Keratinocyte (primary cell): Measurements from ENCODE around the gene DDX47. TPM values are rescaled to one million over a fixed set of nuclear protein-coding genes. Genes with fewer than 3 reads are reported as not detected.
"Not testable (repeated sequence)": the region's sequence is repeated elsewhere in the genome, so short reads cannot be mapped to it uniquely, and the experiment has no call there.

Experiments
- DNase-seq: peaks from one replicate; pipeline ENCODE4 v3.0.0-alpha.2; 2011; ENCODE audit warnings: low read depth, missing footprints, low spot score
- FAIRE-seq: peaks from 2 replicates; lab custom pipeline; 2011; peaks lifted over from hg19 to GRCh38; lab: Jason Lieb, UNC
- H2AFZ ChIP-seq: 2 replicates; pipeline ENCODE4 v1.6.0; 2012; ENCODE audit warnings: low read length, control low read depth, inconsistent platforms; ENCODE audit not compliant: control insufficient read depth
- H3K27ac ChIP-seq: 2 replicates; pipeline ENCODE4 v1.5.1; 2011; ENCODE audit warnings: low read length; ENCODE audit not compliant: control insufficient read depth, insufficient read depth
- H3K27me3 ChIP-seq: 3 replicates; pipeline ENCODE4 v1.6.0; 2011; ENCODE audit warnings: low read length; ENCODE audit not compliant: control insufficient read depth, insufficient read depth; ENCODE audit errors: extremely low read depth
- H3K36me3 ChIP-seq, 2 experiments: 2 replicates in 1 of 2; 3 replicates in 1 of 2; pipeline ENCODE4 v1.5.1; 2011; ENCODE audit warnings: low read length in 2 of 2, mild to moderate bottlenecking in 1 of 2; ENCODE audit not compliant: control insufficient read depth in 2 of 2, insufficient read depth in 2 of 2; ENCODE audit errors: extremely low read depth in 1 of 2
- H3K4me1 ChIP-seq: 3 replicates; pipeline ENCODE4 v1.5.1; 2011; ENCODE audit warnings: low read length; ENCODE audit not compliant: control insufficient read depth, insufficient read depth; ENCODE audit errors: extremely low read depth
- H3K4me2 ChIP-seq: 3 replicates; pipeline ENCODE4 v1.6.0; 2011; ENCODE audit warnings: low read depth, low read length; ENCODE audit not compliant: control insufficient read depth, insufficient read depth; ENCODE audit errors: extremely low read depth
- H3K4me3 ChIP-seq, 3 experiments: fragments of 200-600 bp in 1 of 3; sonication (generic) in 1 of 3; 2 replicates in 2 of 3; 3 replicates in 1 of 3; pipeline ENCODE4 v1.5.1; 2011 to 2016; ENCODE audit warnings: low read length in 3 of 3, mild to moderate bottlenecking in 3 of 3, control low read depth in 2 of 3, inconsistent platforms in 1 of 3, low read depth in 1 of 3, mixed read lengths in 1 of 3, mixed run types in 1 of 3, moderate library complexity in 1 of 3; ENCODE audit not compliant: control insufficient read depth in 2 of 3, insufficient read depth in 2 of 3; ENCODE audit errors: extremely low read depth in 1 of 3
- H3K79me2 ChIP-seq: 2 replicates; pipeline ENCODE4 v1.6.0; 2012; ENCODE audit warnings: low read length; ENCODE audit not compliant: control insufficient read depth, insufficient read depth
- H3K9ac ChIP-seq: 3 replicates; pipeline ENCODE4 v1.6.0; 2011; ENCODE audit warnings: low read length; ENCODE audit not compliant: control insufficient read depth, insufficient read depth; ENCODE audit errors: extremely low read depth
- H3K9me1 ChIP-seq: 3 replicates; pipeline ENCODE4 v1.6.0; 2011; ENCODE audit warnings: low read length; ENCODE audit not compliant: control insufficient read depth, insufficient read depth; ENCODE audit errors: extremely low read depth
- H3K9me3 ChIP-seq: 2 replicates; pipeline ENCODE4 v1.5.1; 2012; ENCODE audit warnings: low read depth, low read length; ENCODE audit not compliant: control insufficient read depth
- H4K20me1 ChIP-seq: 3 replicates; pipeline ENCODE4 v1.6.0; 2011; ENCODE audit warnings: low read length; ENCODE audit not compliant: control insufficient read depth, insufficient read depth; ENCODE audit errors: extremely low read depth
- CTCF ChIP-seq, 3 experiments: IDR thresholded peaks in 1 of 3; conservative IDR thresholded peaks in 1 of 3; optimal IDR thresholded peaks in 1 of 3; 2 replicates in 2 of 3; 3 replicates in 1 of 3; pipeline versions ENCODE3 to v1.5.1; 2011; ENCODE audit warnings: low read length in 3 of 3, mild to moderate bottlenecking in 3 of 3, moderate library complexity in 2 of 3, control low read depth in 1 of 3, inconsistent platforms in 1 of 3; ENCODE audit not compliant: insufficient read depth in 2 of 3; ENCODE audit errors: extremely low read depth in 1 of 3
- EZH2 ChIP-seq: IDR thresholded peaks from one replicate; pipeline ENCODE4 v1.6.1; 2012; ENCODE audit warnings: inconsistent platforms, mild to moderate bottlenecking, low read length, moderate library complexity
- dilution Hi-C: fragments of 300-500 bp; cut with MboI; formaldehyde crosslinking; loops from one replicate; pipeline ENCODE4 v1.7.0; 2020; ENCODE audit warnings: low sequenced_read_pairs; ENCODE audit not compliant: extremely low pct_ligation_motif_present
- polyA plus RNA-seq, 5 experiments: library from polyadenylated mRNA; depleted of rRNA in 3 of 5; stranded (reverse) in 3 of 5; stranded (forward) in 1 of 5; unstranded in 1 of 5; fragments of >200 nt; gene quantifications; 1 replicate in 1 of 5; 2 replicates in 3 of 5; 3 replicates in 1 of 5; pipeline versions ENCODE4 v1.2.1 to v1.2.3, GENCODE V29; 2011 to 2012; ENCODE audit warnings: missing spikeins in 2 of 5, low read depth in 1 of 5, low replicate concordance in 1 of 5

The DDX47 gene
- polyA plus RNA-seq, 1 donor (not counting 4 experiments of a cell fraction or from before 2014, with no cell fraction given) = 90.2 TPM

DNA sequence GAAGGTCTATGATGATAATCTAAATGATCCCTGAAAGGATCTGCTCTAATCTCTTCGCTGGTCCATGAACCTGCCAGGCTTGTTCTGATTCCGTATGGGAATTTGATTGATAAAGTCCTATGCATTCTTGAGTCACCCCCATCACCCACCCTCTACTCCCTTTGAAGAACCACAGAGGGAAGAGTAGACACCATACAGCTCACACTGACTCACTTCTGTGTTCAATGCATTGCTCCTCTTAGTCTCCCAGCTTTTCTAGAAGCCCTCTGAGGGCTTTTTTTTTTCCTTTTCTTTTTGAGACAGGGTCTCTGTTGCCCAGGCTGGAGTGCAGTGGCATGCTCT is 59.8 kb downstream of the DDX47 start:
- Histone ChIP-seq H4K20me1 (no peaks in the 10 kb centered on the region), H3K27me3 (no peaks in the 10 kb centered on the region), H3K9me1 (no peaks in the 10 kb centered on the region), H3K4me2 (peak overlapping the region; percentile 82), H3K9ac (peak overlapping the region; percentile 77), H3K9me3 (no peaks in the 10 kb centered on the region), H3K36me3 (peaks cover 0 to 1% of the 10 kb centered on the region in 2 experiments), H3K4me1 (peaks cover 47% of the 10 kb centered on the region), H3K79me2 (no peaks in the 10 kb centered on the region), H3K27ac (peak overlapping the region; percentile 94), H2AFZ (no peak overlapping the region), H3K4me3 (peak overlapping the region in 1 of 3 experiments; percentile 18)
- FAIRE-seq = no peak
- DNase-seq = peak; percentile 55
- TF ChIP-seq EZH2 = no peak
- no peak for TF ChIP-seq CTCF (optimal IDR thresholded peaks at IDR 0.05 in 1 of 3, IDR thresholded peaks at IDR 0.05 in 1 of 3, conservative IDR thresholded peaks at IDR 0.05 in 1 of 3; ENCODE audit: extremely low read depth in 1 of 3, insufficient read depth in 2 of 3, low read length in 3 of 3)
- dilution Hi-C loops = no loop called here

- H3K4me1 ChIP-seq = peaks cover 54% of the 10 kb centered on the region
- no peaks in the 10 kb centered on the region for H3K79me2 ChIP-seq
- H3K9me3 ChIP-seq = no peaks in the 10 kb centered on the region
- H3K27ac ChIP-seq = peak overlapping the region; percentile 94
- no peak for TF ChIP-seq CTCF (optimal IDR thresholded peaks at IDR 0.05 in 1 of 3, IDR thresholded peaks at IDR 0.05 in 1 of 3, conservative IDR thresholded peaks at IDR 0.05 in 1 of 3; ENCODE audit: extremely low read depth in 1 of 3, insufficient read depth in 2 of 3, low read length in 3 of 3)
- no peak for TF ChIP-seq EZH2
- H3K27me3 ChIP-seq = no peaks in the 10 kb centered on the region
- peaks cover 0 to 1% of the 10 kb centered on the region in 2 experiments for H3K36me3 ChIP-seq
- no peak overlapping the region for H3K4me3 ChIP-seq
- dilution Hi-C loops = no loop called here
- no peak for FAIRE-seq
- H4K20me1 ChIP-seq = no peaks in the 10 kb centered on the region
- no peak overlapping the region for H3K9ac ChIP-seq
- no peak overlapping the region for H3K4me2 ChIP-seq
- H3K9me1 ChIP-seq = no peaks in the 10 kb centered on the region
- H2AFZ ChIP-seq = no peak overlapping the region
- no peak for DNase-seq
Measured at GRCh38 chr12:12874029-12874428, 60.9 kb downstream of the DDX47 start.

DNA sequence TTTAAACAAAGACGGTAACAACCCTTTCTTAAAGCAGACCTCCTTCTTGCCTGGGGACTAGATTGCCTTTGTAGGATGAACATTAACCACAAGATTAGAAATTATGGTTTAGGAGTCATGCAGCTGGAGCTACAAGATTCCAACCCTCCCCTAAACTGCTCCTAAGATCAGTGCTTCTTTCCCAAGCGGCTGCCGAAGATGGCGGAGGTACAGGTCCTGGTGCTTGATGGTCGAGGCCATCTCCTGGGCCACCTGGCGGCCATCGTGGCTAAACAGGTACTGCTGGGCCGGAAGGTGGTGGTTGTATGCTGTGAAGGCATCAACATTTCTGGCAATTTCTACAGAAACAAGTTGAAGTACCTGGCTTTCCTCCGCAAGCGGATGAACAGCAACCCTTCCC is 62.2 kb downstream of the DDX47 start:
- DNase-seq, H4K20me1 ChIP-seq, H3K27ac ChIP-seq, H3K9me3 ChIP-seq, H3K4me3 ChIP-seq, FAIRE-seq, H3K9me1 ChIP-seq, H2AFZ ChIP-seq, H3K9ac ChIP-seq, dilution Hi-C loops, H3K36me3 ChIP-seq, H3K27me3 ChIP-seq, H3K4me2 ChIP-seq, H3K79me2 ChIP-seq: not testable (repeated sequence)
- H3K4me1 ChIP-seq = peaks cover 57% of the 10 kb centered on the region
